Right lung (tissue), 10 donors: Measurements from ENCODE around the gene PURB. TPM values are rescaled to one million over a fixed set of nuclear protein-coding genes. Genes with fewer than 3 reads are reported as not detected.
"Not testable (repeated sequence)": the region's sequence is repeated elsewhere in the genome, so short reads cannot be mapped to it uniquely, and the experiment has no call there.

Experiments used
- DNase-seq, 2 donors: peaks; one replicate each; pipeline ENCODE4 v3.0.0-alpha.2; 2013
- long read RNA-seq, 8 donors: transcript quantifications; one replicate each; lab custom pipeline, GENCODE V29; 2026
- polyA plus RNA-seq, 5 donors: library from polyadenylated mRNA; unstranded; fragments of 120-200 nt; gene quantifications; one replicate each; pipeline versions ENCODE4 v1.2.1 to v1.2.3, GENCODE V29; 2013; ENCODE audit warnings: inconsistent platforms in 1 of 5, low replicate concordance in 1 of 5; ENCODE audit not compliant: insufficient read length in 5 of 5, insufficient read depth in 1 of 5

Gene PURB
- 10 to 100 TPM; 23.8 to 37.9 (median 32.5) TPM for polyA plus RNA-seq
- long read RNA-seq, donor 1, full-length matches to known transcripts: 70 of 70 reads
- long read RNA-seq, donor 1, partial matches to known transcripts: 0 of 70 reads
- long read RNA-seq, donor 1, other reads (novel, unspliced or antisense): 0 of 70 reads
- long read RNA-seq, donor 2, full-length matches to known transcripts: 33 of 33 reads
- long read RNA-seq, donor 2, partial matches to known transcripts: 0 of 33 reads
- long read RNA-seq, donor 2, other reads (novel, unspliced or antisense): 0 of 33 reads
- long read RNA-seq, donor 3, full-length matches to known transcripts: 49 of 49 reads
- long read RNA-seq, donor 3, partial matches to known transcripts: 0 of 49 reads
- long read RNA-seq, donor 3, other reads (novel, unspliced or antisense): 0 of 49 reads
- long read RNA-seq, donor 4, full-length matches to known transcripts: 46 of 46 reads
- long read RNA-seq, donor 4, partial matches to known transcripts: 0 of 46 reads
- long read RNA-seq, donor 4, other reads (novel, unspliced or antisense): 0 of 46 reads
- long read RNA-seq, donor 5, full-length matches to known transcripts: 69 of 69 reads
- long read RNA-seq, donor 5, partial matches to known transcripts: 0 of 69 reads
- long read RNA-seq, donor 5, other reads (novel, unspliced or antisense): 0 of 69 reads
- long read RNA-seq, donor 6, full-length matches to known transcripts: 54 of 54 reads
- long read RNA-seq, donor 6, partial matches to known transcripts: 0 of 54 reads
- long read RNA-seq, donor 6, other reads (novel, unspliced or antisense): 0 of 54 reads
- long read RNA-seq, donor 7, full-length matches to known transcripts: 44 of 44 reads
- long read RNA-seq, donor 7, partial matches to known transcripts: 0 of 44 reads
- long read RNA-seq, donor 7, other reads (novel, unspliced or antisense): 0 of 44 reads
- long read RNA-seq, donor 8, full-length matches to known transcripts: 17 of 17 reads
- long read RNA-seq, donor 8, partial matches to known transcripts: 0 of 17 reads
- long read RNA-seq, donor 8, other reads (novel, unspliced or antisense): 0 of 17 reads

- DNase-seq: peak; percentile 94
Measured at GRCh38 chr7:44885394-44886317, at the start of gene PURB. Gene PURB (minus strand): TSS chr7:44885530. CDS start chr7:44885348, 182 bp downstream.

- DNase-seq: no peak
Measured at GRCh38 chr7:44935016-44935415, 49.7 kb upstream of the PURB start.

GRCh38 chr7:44934510-44934909 lies 49.2 kb upstream of the PURB start:
- not testable (repeated sequence) for DNase-seq

- DNase-seq: no peak
Measured at GRCh38 chr7:44930921-44931320, 45.6 kb upstream of the PURB start.

DNA sequence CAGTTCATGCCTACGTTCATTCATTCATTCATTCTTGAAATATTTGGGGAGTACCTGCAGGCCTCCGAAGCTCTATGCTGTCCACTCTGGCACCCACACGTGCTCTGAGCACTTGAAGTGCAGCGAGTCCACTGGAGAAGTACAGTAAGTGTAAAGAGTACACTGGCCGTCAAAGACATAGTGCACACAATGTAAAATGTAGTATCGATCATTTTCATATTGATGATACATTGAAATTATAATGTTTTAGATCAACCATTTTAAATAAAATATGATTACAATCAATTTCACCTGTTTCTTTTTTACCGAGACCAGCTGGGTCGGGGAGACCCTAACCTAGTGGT lies 37.0 kb upstream of the PURB start:
- no peak for DNase-seq

- peak; percentile 23 to 58 for DNase-seq
Measured at GRCh38 chr7:44921607-44922350, 36.4 kb upstream of the PURB start.

DNA sequence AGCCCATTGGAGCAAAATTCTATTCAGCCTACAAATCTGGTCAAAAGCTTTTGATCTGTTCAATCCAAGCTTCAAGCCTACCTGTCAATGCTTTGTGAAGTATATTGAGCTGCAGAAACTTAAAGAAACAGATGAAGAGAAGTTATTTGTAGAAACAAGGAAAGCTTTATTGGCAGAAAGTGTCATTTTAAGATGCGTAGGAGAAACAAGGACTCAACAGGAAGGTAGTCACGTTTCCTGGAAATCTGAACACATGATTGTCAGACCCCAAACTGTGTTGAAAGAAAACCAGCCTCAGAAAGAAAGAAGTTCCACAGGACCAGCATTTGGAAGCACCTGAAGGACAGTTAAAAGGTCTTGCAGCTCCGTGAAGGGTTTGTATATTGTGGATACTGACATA lies 34.8 kb upstream of the PURB start:
- DNase-seq: no peak

DNA sequence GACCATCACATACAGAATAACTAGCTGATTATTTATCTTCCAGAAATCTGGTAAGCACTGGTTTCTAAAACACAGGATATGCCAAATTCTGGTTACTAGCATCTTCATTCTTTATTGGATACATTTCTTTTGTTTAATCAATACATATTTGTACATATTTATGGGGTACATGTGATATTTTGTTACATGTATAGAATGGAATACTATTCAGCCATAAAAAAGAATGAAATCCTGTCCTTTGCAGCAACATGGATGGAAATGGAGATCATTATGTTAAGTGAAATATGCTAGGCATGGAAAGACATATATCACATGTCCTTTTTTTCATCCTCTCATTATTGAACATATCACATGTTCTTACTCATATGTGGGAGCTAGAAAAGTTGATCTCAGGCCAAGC lies 32.7 kb upstream of the PURB start:
- DNase-seq: no peak

DNA sequence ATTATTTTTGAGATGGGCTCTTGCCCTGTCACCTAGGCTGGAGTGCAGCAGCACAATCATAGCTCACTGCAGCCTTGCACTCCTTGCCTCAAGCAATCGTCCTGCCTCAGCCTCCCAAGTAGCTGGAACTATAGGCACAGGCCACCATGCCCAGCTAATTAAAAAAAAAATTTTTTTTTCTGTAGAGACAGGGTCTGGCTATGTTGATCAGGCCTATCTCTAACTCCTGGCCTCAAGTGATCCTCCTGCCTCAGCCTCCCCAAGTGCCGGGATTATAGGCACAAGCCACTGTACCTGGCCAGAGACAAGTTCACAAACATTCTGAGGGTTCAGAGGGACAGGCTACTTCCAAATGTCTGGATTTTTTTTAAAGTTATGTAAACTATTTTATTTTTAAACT lies 32.1 kb upstream of the PURB start:
- DNase-seq: no peak

GRCh38 chr7:44914992-44915607 lies 29.8 kb upstream of the PURB start:
- no peak for DNase-seq

- no peak for DNase-seq
Measured at GRCh38 chr7:44912775-44913347, 27.5 kb upstream of the PURB start.

DNA sequence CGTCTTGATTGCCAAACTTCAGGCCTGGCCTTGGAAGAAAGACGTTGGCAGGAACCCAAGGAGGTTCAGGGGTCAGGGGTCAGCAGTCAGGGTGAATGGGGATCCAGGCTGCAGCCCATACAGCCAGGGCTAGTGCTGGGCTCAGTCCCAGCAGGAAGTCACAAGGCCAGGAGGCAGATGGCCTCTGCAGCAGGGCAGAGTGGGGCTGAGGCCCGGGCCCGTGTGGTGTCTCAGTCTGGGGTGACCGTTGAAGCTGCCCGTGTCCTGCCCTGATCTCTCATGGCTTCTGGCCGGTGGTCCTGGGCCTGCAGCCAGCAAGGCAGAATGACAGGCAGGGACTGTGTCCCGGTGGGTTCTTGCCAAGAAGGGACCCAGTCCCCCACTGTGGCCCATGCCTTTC lies 26.6 kb upstream of the PURB start:
- no peak for DNase-seq

GRCh38 chr7:44909596-44910389 lies 24.5 kb upstream of the PURB start:
- DNase-seq: no peak

DNA sequence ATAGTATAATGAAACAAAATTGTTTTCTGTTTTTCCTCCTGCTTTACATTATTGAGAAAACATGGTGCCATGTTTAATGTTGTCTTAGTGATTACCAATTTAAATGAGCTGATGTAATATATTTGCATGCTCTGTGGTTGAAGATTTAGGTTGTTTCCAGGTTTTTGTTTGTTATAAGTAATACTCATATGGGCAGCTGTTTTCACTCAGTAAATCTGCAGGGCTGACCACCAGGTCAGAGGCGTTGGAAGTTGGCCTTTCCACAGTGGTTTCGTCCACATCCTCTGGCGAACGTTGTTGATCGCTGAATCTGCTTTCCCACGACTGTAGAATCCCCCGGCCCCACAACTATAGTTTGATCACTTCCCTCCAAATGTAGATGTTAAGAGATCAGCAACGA lies 21.6 kb upstream of the PURB start:
- DNase-seq: no peak

GRCh38 chr7:44905002-44905635 lies 19.8 kb upstream of the PURB start:
- no peak for DNase-seq

GRCh38 chr7:44899443-44899842 lies 14.1 kb upstream of the PURB start:
- DNase-seq: no peak

DNA sequence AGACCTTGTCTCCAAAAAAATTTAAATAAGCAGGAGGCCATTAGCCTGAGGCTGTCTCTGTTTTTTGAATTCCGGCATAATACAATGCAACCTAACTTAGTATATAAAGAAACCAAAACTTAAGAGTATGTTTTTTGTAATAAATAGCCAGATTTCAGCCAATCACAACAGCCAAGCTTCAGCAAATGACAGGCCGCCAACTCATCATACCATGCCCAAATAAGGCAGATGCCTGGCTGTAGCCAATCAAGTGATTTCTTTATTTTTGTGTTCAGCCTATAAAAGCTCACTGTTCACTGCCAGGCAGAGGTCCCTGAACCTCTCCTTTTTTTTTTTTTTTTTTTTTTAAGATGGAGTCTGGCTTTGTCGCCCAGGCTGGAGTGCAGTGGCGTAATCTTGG lies 12.7 kb upstream of the PURB start:
- no peak for DNase-seq

DNA sequence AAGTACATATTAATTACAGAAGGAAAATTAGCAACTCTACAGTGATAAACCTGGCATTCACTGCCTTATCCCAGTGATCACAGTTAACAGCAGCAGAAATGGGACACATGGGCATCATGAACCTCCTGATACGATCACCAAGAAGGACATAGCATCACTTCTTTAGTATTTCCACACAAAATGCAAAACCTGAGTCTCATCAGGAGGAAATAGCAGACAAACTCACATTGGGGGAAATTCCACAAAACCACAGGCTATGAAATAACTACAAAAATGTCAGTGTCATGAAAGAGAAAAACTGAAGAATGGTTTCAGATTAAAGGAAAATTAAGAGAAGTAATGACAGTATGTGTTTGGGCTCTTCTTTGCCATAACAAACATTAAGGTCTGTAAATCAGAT lies 12.0 kb upstream of the PURB start:
- DNase-seq: no peak
